Activated CD4-positive, CD25-positive, alpha-beta regulatory T cell treated with anti-CD3 and anti-CD28 coated beads, Interleukin-2, amount 50 U/mL, for 16 hours (primary cell): ENCODE data around the gene DACH2.

Experiments used
- DNase-seq: peaks from one replicate; pipeline ENCODE4 v3.0.0-alpha.2; 2020; ENCODE audit warnings: low read depth, low spot score

The DACH2 gene

GRCh38 chrX:86805241-86805640 lies 657.0 kb downstream of the DACH2 start:
- DNase-seq = no peak

- DNase-seq = no peak
Measured at GRCh38 chrX:86806786-86807185, 658.5 kb downstream of the DACH2 start.

DNA sequence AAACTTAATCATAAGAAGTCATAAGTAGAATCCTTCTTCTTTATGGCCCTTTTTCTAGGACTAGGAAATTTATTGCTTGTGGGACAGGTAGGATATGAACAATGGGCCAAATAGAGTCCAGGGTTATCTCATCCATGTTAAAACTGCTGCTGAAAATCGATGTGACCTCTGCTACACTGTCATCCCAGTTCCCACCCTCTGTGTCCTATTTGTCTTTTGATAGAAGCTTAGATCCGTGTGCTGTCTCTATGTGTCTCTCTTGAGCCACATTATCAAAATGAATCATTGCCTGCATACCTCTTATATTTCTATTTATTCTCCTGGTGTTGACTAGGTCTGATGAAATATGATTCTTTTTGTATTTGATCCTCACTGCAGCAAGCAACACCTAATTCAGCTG lies 661.4 kb downstream of the DACH2 start:
- DNase-seq = no peak

- DNase-seq = no peak
Measured at GRCh38 chrX:86829786-86830185, 681.5 kb downstream of the DACH2 start.

DNA sequence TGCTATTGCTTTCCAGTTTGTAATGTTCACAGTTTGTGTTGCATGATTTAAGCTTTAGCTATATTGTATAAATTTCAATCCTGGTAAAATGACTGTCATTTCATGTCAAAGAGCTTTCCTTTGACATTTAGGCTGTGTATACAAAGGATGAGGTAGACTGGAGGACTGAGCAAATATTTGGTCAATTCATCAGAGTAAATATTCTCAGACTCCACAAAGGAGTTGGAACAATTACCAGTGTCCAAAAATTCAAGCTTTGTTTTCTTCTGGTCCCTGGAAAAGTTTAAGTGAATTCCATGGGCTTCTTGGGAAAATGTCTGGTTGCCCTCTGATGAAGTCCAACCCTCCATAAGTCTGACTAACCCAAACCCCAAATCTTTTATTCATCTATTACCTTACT lies 682.4 kb downstream of the DACH2 start:
- no peak for DNase-seq

DNA sequence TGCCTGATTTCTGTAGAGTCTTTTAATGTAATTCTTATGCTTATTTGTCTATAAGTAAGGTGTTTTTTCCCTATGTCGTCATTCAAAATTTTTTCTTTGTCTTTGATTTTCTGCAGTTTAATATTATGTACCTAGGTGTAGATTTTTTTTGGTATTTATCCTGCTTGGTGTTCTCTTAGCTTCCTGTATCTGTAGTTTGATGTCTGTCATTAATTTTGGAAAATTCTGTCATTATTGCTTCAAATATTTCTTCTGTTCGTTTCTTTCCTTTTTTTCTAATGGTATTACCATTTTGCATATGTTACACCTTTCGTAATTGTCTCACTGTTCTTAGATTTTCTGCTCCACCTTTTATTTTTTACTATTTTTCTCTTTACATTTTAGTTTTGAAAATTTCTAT lies 696.9 kb downstream of the DACH2 start:
- no peak for DNase-seq
